Right forelimb (tissue), 1 donor: ENCODE results near the gene BLOC1S5.
"Not testable (repeated sequence)": the region's sequence is repeated elsewhere in the genome, so short reads cannot be mapped to it uniquely, and the experiment has no call there.

ENCODE experiments used
- DNase-seq: peaks from one replicate; pipeline ENCODE4 v3.0.0-alpha.2; 2018

The BLOC1S5 gene

GRCh38 chr6:8080362-8081151, 16.4 kb upstream of the BLOC1S5 start:
- no peak for DNase-seq

GRCh38 chr6:8079126-8079525, 14.9 kb upstream of the BLOC1S5 start:
- DNase-seq, result no peak

- DNase-seq, result no peak
These were observed 13.8 kb upstream of the BLOC1S5 start for GRCh38 chr6:8077991-8078390.

GRCh38 chr6:8075704-8076103, 11.5 kb upstream of the BLOC1S5 start:
- no peak for DNase-seq

GRCh38 chr6:8075185-8075584, 11.0 kb upstream of the BLOC1S5 start:
- DNase-seq, result no peak

- DNase-seq, result no peak
These were observed 10.0 kb upstream of the BLOC1S5 start for GRCh38 chr6:8074213-8074612.

- DNase-seq, result no peak
These were observed 9.6 kb upstream of the BLOC1S5 start for GRCh38 chr6:8073758-8074157.

GRCh38 chr6:8070718-8071117, 6.5 kb upstream of the BLOC1S5 start:
- no peak for DNase-seq

GRCh38 chr6:8069631-8070284, 5.6 kb upstream of the BLOC1S5 start:
- DNase-seq, result no peak

GRCh38 chr6:8069151-8069550, 5.0 kb upstream of the BLOC1S5 start:
- DNase-seq, result no peak

- DNase-seq, result no peak
These were observed 1.9 kb upstream of the BLOC1S5 start for GRCh38 chr6:8066108-8066507.

GRCh38 chr6:8065519-8065911, 1.3 kb upstream of the BLOC1S5 start:
- DNase-seq, result no peak

GRCh38 chr6:8064638-8065518, 689 bp upstream of the BLOC1S5 start:
- no peak for DNase-seq

GRCh38 chr6:8061736-8062135, 2.5 kb downstream of the BLOC1S5 start:
- no peak for DNase-seq

- no peak for DNase-seq
These were observed 3.8 kb downstream of the BLOC1S5 start for GRCh38 chr6:8060346-8060745.

- no peak for DNase-seq
These were observed 5.1 kb downstream of the BLOC1S5 start for GRCh38 chr6:8059129-8059528.

- no peak for DNase-seq
These were observed 6.4 kb downstream of the BLOC1S5 start for GRCh38 chr6:8057793-8058192.

- no peak for DNase-seq
These were observed 6.9 kb downstream of the BLOC1S5 start for GRCh38 chr6:8057263-8057662.

- no peak for DNase-seq
These were observed 9.9 kb downstream of the BLOC1S5 start for GRCh38 chr6:8054276-8054675.

- DNase-seq, result no peak
These were observed 16.5 kb downstream of the BLOC1S5 start for GRCh38 chr6:8047541-8048292.

- DNase-seq, result not testable (repeated sequence)
These were observed 18.4 kb downstream of the BLOC1S5 start for GRCh38 chr6:8045769-8046168.

- no peak for DNase-seq
These were observed 21.0 kb downstream of the BLOC1S5 start for GRCh38 chr6:8043221-8043620.
